ENCODE data around the gene HABP4. TPM values are rescaled to one million over a fixed set of nuclear protein-coding genes. Genes with fewer than 3 reads are reported as not detected.
"Not testable (repeated sequence)": the region's sequence is repeated elsewhere in the genome, so short reads cannot be mapped to it uniquely, and the experiment has no call there.

The HABP4 gene
- total RNA-seq, 2 donors from 2014 or later: 13.4 to 17.5 TPM

DNA sequence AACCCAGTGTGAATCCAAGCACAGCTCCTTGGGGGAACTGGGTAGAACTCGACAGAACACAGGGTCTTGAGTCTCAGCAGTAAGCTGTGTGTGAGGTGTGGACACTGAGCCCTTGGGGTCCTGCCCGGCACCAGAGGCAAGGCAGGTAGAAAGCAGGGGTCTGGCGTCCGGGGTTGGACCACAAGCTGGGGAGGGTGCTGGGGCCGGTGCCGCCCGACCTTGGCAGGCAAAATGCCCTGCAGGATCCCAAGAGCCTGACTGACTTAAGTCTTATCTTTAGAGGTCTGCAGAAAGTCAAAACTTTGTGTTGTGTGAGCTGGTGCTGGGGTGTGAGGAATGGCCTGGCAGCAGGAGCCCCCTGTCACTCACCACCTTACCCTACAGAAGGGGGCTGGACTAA, 49.3 kb downstream of the HABP4 start:
- DNase-seq: no peak
- no peak for ATAC-seq (replicated peaks in 1 of 2)
- no peaks in the 10 kb centered on the region for H3K9me3 Mint-ChIP-seq
- no peak overlapping the region for H3K4me3 Mint-ChIP-seq
- no peak overlapping the region for H3K27ac Mint-ChIP-seq
- peaks cover 4% of the 10 kb centered on the region for H3K4me1 Mint-ChIP-seq (ENCODE audit: low read depth)
- H3K27me3 Mint-ChIP-seq (ENCODE audit: low read depth): peaks cover 1% of the 10 kb centered on the region
- H3K36me3 Mint-ChIP-seq (ENCODE audit: insufficient read depth in 2 of 2): peaks cover 0 to 2% of the 10 kb centered on the region in 2 donors

GRCh38 chr9:96500696-96501632, 51.0 kb downstream of the HABP4 start:
- no peaks in the 10 kb centered on the region for H3K4me1 Mint-ChIP-seq (ENCODE audit: low read depth)
- no peaks in the 10 kb centered on the region for H3K9me3 Mint-ChIP-seq
- H3K27ac Mint-ChIP-seq: peak overlapping the region; percentile 18
- no peak overlapping the region for H3K4me3 Mint-ChIP-seq
- peak in 1 of 2 donors; percentile 69 for ATAC-seq (replicated peaks in 1 of 2)
- no peak for DNase-seq
- H3K36me3 Mint-ChIP-seq (ENCODE audit: insufficient read depth in 2 of 2): no peaks in the 10 kb centered on the region
- peaks cover 4% of the 10 kb centered on the region for H3K27me3 Mint-ChIP-seq (ENCODE audit: low read depth)

DNA sequence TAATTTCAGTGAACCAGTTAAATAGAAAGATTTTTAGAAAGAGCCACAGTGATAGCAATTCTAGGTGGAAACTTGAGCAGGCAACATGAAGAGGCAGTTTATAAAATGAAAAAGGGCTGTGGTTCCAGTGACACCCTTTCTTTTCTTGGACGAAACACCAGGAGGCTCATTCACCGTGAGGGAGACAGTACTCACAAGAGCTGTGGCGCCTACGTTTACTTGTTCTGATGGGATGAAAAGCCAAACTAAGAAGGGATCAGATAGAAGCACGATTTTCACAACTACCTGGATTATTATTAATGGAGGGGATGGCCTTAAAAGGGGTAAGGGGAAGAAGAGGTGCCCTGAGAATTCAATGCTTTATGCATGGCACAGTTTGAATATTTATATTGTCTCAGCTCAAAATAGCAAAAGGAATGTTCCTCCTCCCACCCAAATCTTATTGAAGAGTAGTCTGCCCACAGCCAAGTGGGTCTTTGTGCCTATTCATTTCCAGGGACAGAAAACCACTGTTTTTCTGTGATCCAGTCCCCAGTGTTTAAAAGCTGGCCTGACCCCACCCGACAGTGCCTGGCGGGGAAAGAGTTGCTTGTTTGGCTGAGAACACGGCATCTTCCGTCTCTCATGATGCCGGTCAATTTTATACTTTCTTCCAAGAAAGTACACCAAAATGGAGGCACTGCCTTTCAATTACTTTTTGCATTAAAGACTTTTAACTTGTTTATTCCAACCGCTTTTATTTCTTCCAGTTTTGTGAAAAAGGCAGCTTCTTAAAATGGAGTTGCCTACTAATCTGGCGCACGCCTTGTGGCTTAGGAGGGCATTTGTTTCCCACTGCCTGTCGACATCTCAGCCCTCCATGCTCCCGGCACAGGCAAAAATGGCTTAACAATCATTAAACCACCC, 51.9 kb downstream of the HABP4 start:
- H3K27ac Mint-ChIP-seq: peak overlapping the region; percentile 60
- H3K27me3 Mint-ChIP-seq (ENCODE audit: low read depth): peaks cover 4% of the 10 kb centered on the region
- no peak overlapping the region for H3K4me3 Mint-ChIP-seq
- DNase-seq: no peak
- H3K9me3 Mint-ChIP-seq: no peaks in the 10 kb centered on the region
- no peaks in the 10 kb centered on the region for H3K36me3 Mint-ChIP-seq (ENCODE audit: insufficient read depth in 2 of 2)
- ATAC-seq (replicated peaks in 1 of 2): no peak
- H3K4me1 Mint-ChIP-seq (ENCODE audit: low read depth): no peaks in the 10 kb centered on the region

DNA sequence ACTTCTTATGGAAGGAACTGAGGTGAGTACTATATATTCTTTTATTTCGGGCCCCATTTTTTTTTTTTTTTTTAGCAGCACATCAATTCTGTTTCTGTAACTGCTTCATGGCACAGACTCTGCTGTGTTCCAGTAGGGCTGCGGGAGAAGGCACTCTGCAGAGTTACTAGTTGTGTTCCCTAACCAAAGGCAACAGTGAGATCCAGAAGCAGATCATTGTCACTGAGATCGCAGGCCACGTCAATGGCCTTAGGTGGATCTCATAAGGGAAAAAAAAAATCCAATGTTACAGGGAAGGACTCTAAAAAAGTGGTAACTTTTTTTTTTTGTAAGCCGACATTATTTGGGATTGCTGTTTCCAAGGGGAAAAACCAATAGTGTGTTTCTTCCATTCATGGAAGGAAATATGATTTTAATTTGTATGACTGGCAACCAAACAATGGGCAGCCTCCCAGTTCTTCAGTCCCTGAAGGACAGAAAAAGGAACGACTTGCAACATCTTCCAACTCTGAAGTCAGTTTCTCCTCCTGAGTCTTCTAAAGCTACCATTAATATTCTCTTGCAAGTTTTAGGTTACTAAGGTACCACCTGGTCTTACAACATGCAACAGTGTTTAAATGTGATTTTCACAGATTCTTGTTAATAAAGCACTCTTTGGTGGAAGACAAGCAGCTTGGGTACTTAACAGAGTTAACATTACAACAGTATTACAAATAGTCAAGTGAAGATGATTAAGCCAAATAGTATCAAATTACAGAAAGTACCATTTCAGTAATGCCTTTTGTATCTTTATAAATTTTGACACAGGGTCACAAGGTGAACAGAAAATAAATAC, 52.8 kb downstream of the HABP4 start:
- ATAC-seq (replicated peaks in 1 of 2): no peak
- no peak for DNase-seq
- no peaks in the 10 kb centered on the region for H3K36me3 Mint-ChIP-seq (ENCODE audit: insufficient read depth in 2 of 2)
- no peaks in the 10 kb centered on the region for H3K9me3 Mint-ChIP-seq
- no peak overlapping the region for H3K27ac Mint-ChIP-seq
- H3K4me1 Mint-ChIP-seq (ENCODE audit: low read depth): no peaks in the 10 kb centered on the region
- no peak overlapping the region for H3K4me3 Mint-ChIP-seq
- H3K27me3 Mint-ChIP-seq (ENCODE audit: low read depth): peaks cover 4% of the 10 kb centered on the region

DNA sequence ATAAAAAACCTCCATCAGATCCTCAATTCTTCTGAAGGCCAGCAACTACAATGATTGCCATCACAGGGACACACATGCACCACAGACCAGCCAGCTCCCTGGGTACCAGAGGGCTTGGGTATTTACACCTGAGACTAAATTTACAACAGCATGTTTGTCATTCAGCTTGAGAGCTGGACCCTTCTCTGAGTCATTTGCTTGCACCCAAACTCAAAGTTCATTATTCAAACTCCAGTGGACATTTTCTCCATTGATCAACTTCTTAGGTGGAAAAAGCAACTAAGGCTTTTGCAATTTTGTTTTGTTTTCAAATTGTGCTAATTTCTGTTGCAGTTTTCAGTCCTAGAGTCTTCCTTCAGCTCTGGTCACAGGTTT, 53.4 kb downstream of the HABP4 start:
- not testable (repeated sequence) for H3K27ac Mint-ChIP-seq; H3K36me3 Mint-ChIP-seq (ENCODE audit: insufficient read depth in 2 of 2); H3K4me1 Mint-ChIP-seq (ENCODE audit: low read depth); H3K9me3 Mint-ChIP-seq; ATAC-seq (replicated peaks in 1 of 2); H3K4me3 Mint-ChIP-seq; H3K27me3 Mint-ChIP-seq (ENCODE audit: low read depth); DNase-seq

- ATAC-seq (replicated peaks in 1 of 2): no peak
- Mint-ChIP-seq H3K4me1 (ENCODE audit: low read depth) (no peaks in the 10 kb centered on the region), H3K9me3 (no peaks in the 10 kb centered on the region), H3K36me3 (ENCODE audit: insufficient read depth in 2 of 2) (peaks cover 0 to 2% of the 10 kb centered on the region in 2 donors), H3K4me3 (no peak overlapping the region), H3K27ac (no peak overlapping the region), H3K27me3 (ENCODE audit: low read depth) (peaks cover 4% of the 10 kb centered on the region)
- no peak for DNase-seq
These were observed 53.9 kb downstream of the HABP4 start for GRCh38 chr9:96503918-96504317.

DNA sequence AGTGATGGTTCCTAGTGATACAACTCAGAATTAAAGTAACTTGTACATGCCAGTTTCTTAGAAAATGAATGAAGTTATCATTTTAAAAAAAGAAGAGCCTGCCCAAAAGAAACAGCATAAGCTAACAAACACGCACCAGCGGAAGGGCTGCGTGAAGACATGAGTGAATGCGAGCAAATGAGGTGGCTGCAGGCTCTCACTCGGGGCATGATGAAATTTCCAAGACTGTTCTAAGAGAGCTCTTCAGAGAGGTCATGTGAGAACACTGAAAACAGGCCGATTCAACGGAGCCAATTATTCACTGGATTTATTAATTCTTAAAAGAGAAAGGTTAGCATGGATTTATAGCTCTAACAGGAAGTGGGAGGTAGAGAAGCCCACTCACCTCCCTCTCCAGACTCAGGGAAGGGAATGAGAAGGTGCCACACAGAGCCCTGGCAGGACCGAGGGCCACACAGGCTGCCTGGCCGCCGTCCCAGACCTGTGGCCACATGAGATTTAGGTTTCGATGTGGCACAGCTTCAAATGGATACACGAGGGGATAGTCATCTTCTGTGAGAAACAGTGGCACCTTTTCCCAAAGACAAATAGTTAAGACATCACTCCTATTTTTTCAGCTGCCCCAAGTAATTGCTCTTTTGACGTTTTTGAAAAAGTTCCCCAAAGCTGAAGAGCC, 55.5 kb downstream of the HABP4 start:
- H3K27ac Mint-ChIP-seq: no peak overlapping the region
- DNase-seq: no peak

GRCh38 chr9:96508227-96508940, 58.4 kb downstream of the HABP4 start:
- Mint-ChIP-seq H3K9me3 (no peaks in the 10 kb centered on the region), H3K36me3 (ENCODE audit: insufficient read depth in 2 of 2) (peaks cover 0 to 2% of the 10 kb centered on the region in 2 donors), H3K4me3 (no peak overlapping the region), H3K4me1 (ENCODE audit: low read depth) (no peaks in the 10 kb centered on the region), H3K27ac (no peak overlapping the region), H3K27me3 (ENCODE audit: low read depth) (peaks cover 4% of the 10 kb centered on the region)
- no peak for DNase-seq
- no peak for ATAC-seq (replicated peaks in 1 of 2)

More for the DNA sequence above, 55.5 kb downstream of the HABP4 start:
- H3K4me3 Mint-ChIP-seq: no peak overlapping the region
- peaks cover 0 to 2% of the 10 kb centered on the region in 2 donors for H3K36me3 Mint-ChIP-seq (ENCODE audit: insufficient read depth in 2 of 2)
- ATAC-seq (replicated peaks in 1 of 2): no peak
- H3K9me3 Mint-ChIP-seq: no peaks in the 10 kb centered on the region
- H3K4me1 Mint-ChIP-seq (ENCODE audit: low read depth): no peaks in the 10 kb centered on the region
- peaks cover 4% of the 10 kb centered on the region for H3K27me3 Mint-ChIP-seq (ENCODE audit: low read depth)

GRCh38 chr9:96509026-96509425, 59.1 kb downstream of the HABP4 start:
- peaks cover 0 to 2% of the 10 kb centered on the region in 2 donors for H3K36me3 Mint-ChIP-seq (ENCODE audit: insufficient read depth in 2 of 2)
- DNase-seq: no peak
- H3K27ac Mint-ChIP-seq: no peak overlapping the region
- H3K4me3 Mint-ChIP-seq: no peak overlapping the region
- H3K27me3 Mint-ChIP-seq (ENCODE audit: low read depth): peaks cover 4% of the 10 kb centered on the region
- no peaks in the 10 kb centered on the region for H3K4me1 Mint-ChIP-seq (ENCODE audit: low read depth)
- ATAC-seq (replicated peaks in 1 of 2): peak in 1 of 2 donors; percentile 41
- H3K9me3 Mint-ChIP-seq: no peaks in the 10 kb centered on the region

DNA sequence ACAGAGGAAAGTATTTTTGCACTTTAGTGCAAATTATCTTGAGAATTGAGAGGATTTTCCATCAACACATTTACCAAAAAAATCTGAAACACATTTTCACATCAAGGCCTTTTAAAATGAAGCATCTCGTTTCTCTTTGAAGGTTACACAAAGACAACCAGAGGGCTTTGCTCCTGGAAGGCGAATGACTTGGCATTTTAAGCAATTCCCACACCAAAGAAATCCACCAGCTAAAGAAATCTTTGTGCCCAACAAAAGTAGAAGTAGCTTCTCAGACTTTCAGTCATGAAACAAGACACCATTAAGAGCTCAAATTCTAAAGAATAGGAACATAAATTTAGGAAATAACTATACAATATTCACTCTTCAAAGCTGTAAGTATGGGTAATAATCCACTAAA, 59.9 kb downstream of the HABP4 start:
- Mint-ChIP-seq H3K4me1 (ENCODE audit: low read depth) (no peaks in the 10 kb centered on the region), H3K27ac (no peak overlapping the region), H3K4me3 (no peak overlapping the region), H3K27me3 (ENCODE audit: low read depth) (no peaks in the 10 kb centered on the region), H3K9me3 (no peaks in the 10 kb centered on the region), H3K36me3 (ENCODE audit: insufficient read depth in 2 of 2) (peaks cover 0 to 2% of the 10 kb centered on the region in 2 donors)
- DNase-seq (no peak), ATAC-seq (replicated peaks in 1 of 2) (no peak)

DNA sequence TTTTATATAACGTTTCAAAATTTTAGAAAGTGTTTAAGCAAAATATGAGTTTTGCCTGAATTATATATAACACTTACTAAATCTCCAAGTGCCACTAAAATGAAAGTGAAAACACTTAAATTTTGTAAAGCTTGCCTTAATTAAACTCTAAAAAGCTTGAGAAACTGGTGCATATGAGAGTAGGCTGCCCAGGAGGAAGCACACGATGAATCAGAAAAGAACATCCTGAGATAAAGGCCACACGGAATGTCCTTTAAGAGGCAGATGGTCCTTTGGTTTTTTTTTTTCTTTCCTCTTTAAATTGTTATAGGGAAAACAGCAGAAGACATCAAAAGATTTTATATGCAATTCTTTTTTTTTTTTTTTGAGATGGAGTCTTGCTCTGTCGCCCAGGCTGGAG, 60.3 kb downstream of the HABP4 start:
- Mint-ChIP-seq H3K9me3 (no peaks in the 10 kb centered on the region), H3K27me3 (ENCODE audit: low read depth) (no peaks in the 10 kb centered on the region), H3K27ac (no peak overlapping the region), H3K36me3 (ENCODE audit: insufficient read depth in 2 of 2) (peaks cover 0 to 2% of the 10 kb centered on the region in 2 donors), H3K4me1 (ENCODE audit: low read depth) (no peaks in the 10 kb centered on the region), H3K4me3 (no peak overlapping the region)
- DNase-seq: no peak
- no peak for ATAC-seq (replicated peaks in 1 of 2)

- H3K27me3 Mint-ChIP-seq (ENCODE audit: low read depth): no peaks in the 10 kb centered on the region
- no peaks in the 10 kb centered on the region for H3K4me1 Mint-ChIP-seq (ENCODE audit: low read depth)
- peaks cover 0 to 2% of the 10 kb centered on the region in 2 donors for H3K36me3 Mint-ChIP-seq (ENCODE audit: insufficient read depth in 2 of 2)
- no peak overlapping the region for H3K27ac Mint-ChIP-seq
- H3K4me3 Mint-ChIP-seq: no peak overlapping the region
- H3K9me3 Mint-ChIP-seq: no peaks in the 10 kb centered on the region
- DNase-seq: no peak
- ATAC-seq (replicated peaks in 1 of 2): no peak
These were observed 62.3 kb downstream of the HABP4 start for GRCh38 chr9:96512240-96512639.
